BLaER1 treated with 17β-estradiol and CSF1 and Interleukin-3, amounts not matched to agents 10 nM and 100 nM (cell line): ENCODE measurements around the gene PRELP.

Experiments
- H3K27ac ChIP-seq, 11 experiments: shearing (Covaris generic); formaldehyde crosslinking; 2 replicates each; pipeline ENCODE4 v1.8.1; 2022
- H3K27me3 ChIP-seq, 11 experiments: shearing (Covaris generic); formaldehyde crosslinking; 2 replicates each; pipeline ENCODE4 v1.8.1; 2022
- H3K36me3 ChIP-seq, 11 experiments: shearing (Covaris generic); formaldehyde crosslinking; 2 replicates each; pipeline ENCODE4 v1.8.1; 2022
- H3K4me1 ChIP-seq, 10 experiments: shearing (Covaris generic); formaldehyde crosslinking; 2 replicates each; pipeline ENCODE4 v1.8.1; 2022
- H3K4me2 ChIP-seq, 11 experiments: shearing (Covaris generic); formaldehyde crosslinking; 2 replicates each; pipeline ENCODE4 v1.8.1; 2022
- H3K4me3 ChIP-seq, 10 experiments: shearing (Covaris generic); formaldehyde crosslinking; 2 replicates each; pipeline ENCODE4 v1.8.1; 2022
- H3K9ac ChIP-seq, 11 experiments: shearing (Covaris generic); formaldehyde crosslinking; 2 replicates each; pipeline ENCODE4 v1.8.1; 2022
- H3K9me3 ChIP-seq, 11 experiments: shearing (Covaris generic); formaldehyde crosslinking; replicated peaks in 1 of 11; 2 replicates each; pipeline ENCODE4 v1.8.1; 2022
- H4K20me1 ChIP-seq, 11 experiments: shearing (Covaris generic); formaldehyde crosslinking; 2 replicates each; pipeline ENCODE4 v1.8.1; 2022
- Cebpa-rat ChIP-seq, 11 experiments: shearing (Covaris generic); IDR thresholded peaks; 2 replicates each; pipeline ENCODE4 v1.8.1; 2022

PRELP gene

GRCh38 chr1:203479646-203480045 is 4.0 kb downstream of the PRELP start:
- H4K20me1 ChIP-seq: no peaks in the 10 kb centered on the region
- no peak for TF ChIP-seq Cebpa-rat (IDR thresholded peaks at IDR 0.05)
- no peak overlapping the region for H3K27ac ChIP-seq
- no peaks in the 10 kb centered on the region for H3K9me3 ChIP-seq
- H3K27me3 ChIP-seq: no peaks in the 10 kb centered on the region
- H3K4me2 ChIP-seq: no peak overlapping the region
- H3K36me3 ChIP-seq: no peaks in the 10 kb centered on the region
- H3K4me3 ChIP-seq: no peak overlapping the region
- H3K9ac ChIP-seq: no peak overlapping the region
- peaks cover 0 to 14% (median 10%) of the 10 kb centered on the region in 10 experiments; a peak in 9 of 20 replicates for H3K4me1 ChIP-seq

GRCh38 chr1:203480084-203480483 is 4.5 kb downstream of the PRELP start:
- Histone ChIP-seq H3K4me2 (peak overlapping the region in 2 of 11 experiments; percentile 10 to 19; a peak in 2 of 22 replicates), H3K36me3 (no peaks in the 10 kb centered on the region), H3K4me1 (peaks cover 0 to 14% (median 10%) of the 10 kb centered on the region in 10 experiments; a peak in 9 of 20 replicates), H3K4me3 (no peak overlapping the region), H3K9me3 (no peaks in the 10 kb centered on the region), H3K27me3 (no peaks in the 10 kb centered on the region), H3K9ac (no peak overlapping the region; a peak in 1 of 22 replicates), H3K27ac (no peak overlapping the region), H4K20me1 (no peaks in the 10 kb centered on the region)
- TF ChIP-seq Cebpa-rat (IDR thresholded peaks at IDR 0.05): no peak

GRCh38 chr1:203480525-203481084 is 5.0 kb downstream of the PRELP start:
- H3K9me3 ChIP-seq: no peaks in the 10 kb centered on the region
- H4K20me1 ChIP-seq: no peaks in the 10 kb centered on the region
- no peaks in the 10 kb centered on the region for H3K36me3 ChIP-seq
- no peak overlapping the region for H3K27ac ChIP-seq
- no peak overlapping the region for H3K4me3 ChIP-seq
- TF ChIP-seq Cebpa-rat (IDR thresholded peaks at IDR 0.05): no peak
- no peak overlapping the region; a peak in 1 of 22 replicates for H3K9ac ChIP-seq
- no peaks in the 10 kb centered on the region for H3K27me3 ChIP-seq
- peak overlapping the region in 3 of 11 experiments; percentile 10 to 27 (median 19); a peak in 4 of 22 replicates for H3K4me2 ChIP-seq
- H3K4me1 ChIP-seq: peaks cover 0 to 14% (median 10%) of the 10 kb centered on the region in 10 experiments; a peak in 9 of 20 replicates

GRCh38 chr1:203481196-203481595 is 5.6 kb downstream of the PRELP start:
- TF ChIP-seq Cebpa-rat (IDR thresholded peaks at IDR 0.05): no peak
- Histone ChIP-seq H3K9me3 (no peaks in the 10 kb centered on the region), H3K4me1 (peaks cover 0 to 14% (median 10%) of the 10 kb centered on the region in 10 experiments; a peak in 9 of 20 replicates), H4K20me1 (no peaks in the 10 kb centered on the region), H3K36me3 (no peaks in the 10 kb centered on the region), H3K4me3 (no peak overlapping the region), H3K4me2 (peak overlapping the region in 2 of 11 experiments; percentile 10 to 27; a peak in 2 of 22 replicates), H3K27ac (no peak overlapping the region), H3K27me3 (no peaks in the 10 kb centered on the region), H3K9ac (no peak overlapping the region)

GRCh38 chr1:203486618-203487370 is 11.2 kb downstream of the PRELP start:
- H3K27ac ChIP-seq: peak overlapping the region in 9 of 11 experiments; percentile 51 to 78 (median 72); a peak in 18 of 22 replicates
- H3K9me3 ChIP-seq: no peaks in the 10 kb centered on the region
- H3K9ac ChIP-seq: peak overlapping the region in 7 of 11 experiments; percentile 13 to 68 (median 63); a peak in 5 of 22 replicates
- H3K36me3 ChIP-seq: no peaks in the 10 kb centered on the region
- H3K4me3 ChIP-seq: no peak overlapping the region; a peak in 1 of 20 replicates
- H3K4me2 ChIP-seq: peak overlapping the region in 10 of 11 experiments; percentile 50 to 82 (median 64); a peak in 16 of 22 replicates
- H3K27me3 ChIP-seq: no peaks in the 10 kb centered on the region
- no peak for TF ChIP-seq Cebpa-rat (IDR thresholded peaks at IDR 0.05)
- peaks cover 10 to 22% (median 12%) of the 10 kb centered on the region in 10 experiments; a peak in 17 of 20 replicates for H3K4me1 ChIP-seq
- H4K20me1 ChIP-seq: no peaks in the 10 kb centered on the region

- H4K20me1 ChIP-seq: no peaks in the 10 kb centered on the region
- no peaks in the 10 kb centered on the region for H3K27me3 ChIP-seq
- H3K4me2 ChIP-seq: peak overlapping the region in 2 of 11 experiments; percentile 64 to 75; a peak in 2 of 22 replicates
- peaks cover 10 to 22% (median 12%) of the 10 kb centered on the region in 10 experiments; a peak in 17 of 20 replicates for H3K4me1 ChIP-seq
- H3K4me3 ChIP-seq: no peak overlapping the region
- no peaks in the 10 kb centered on the region for H3K9me3 ChIP-seq
- peak overlapping the region in 1 of 11 experiments; percentile 70; a peak in 1 of 22 replicates for H3K27ac ChIP-seq
- no peak for TF ChIP-seq Cebpa-rat (IDR thresholded peaks at IDR 0.05)
- H3K9ac ChIP-seq: peak overlapping the region in 2 of 11 experiments; percentile 6 to 45; a peak in 2 of 22 replicates
- no peaks in the 10 kb centered on the region for H3K36me3 ChIP-seq
Measured at GRCh38 chr1:203488539-203488938, 12.9 kb downstream of the PRELP start.

GRCh38 chr1:203490607-203491006 is 15.0 kb downstream of the PRELP start:
- no peak overlapping the region for H3K9ac ChIP-seq
- no peaks in the 10 kb centered on the region for H3K9me3 ChIP-seq
- no peaks in the 10 kb centered on the region for H3K36me3 ChIP-seq
- no peak overlapping the region for H3K4me2 ChIP-seq
- TF ChIP-seq Cebpa-rat (IDR thresholded peaks at IDR 0.05): no peak
- H3K27me3 ChIP-seq: no peaks in the 10 kb centered on the region
- H3K4me1 ChIP-seq: peaks cover 10 to 22% (median 12%) of the 10 kb centered on the region in 10 experiments; a peak in 17 of 20 replicates
- no peak overlapping the region for H3K4me3 ChIP-seq
- no peak overlapping the region for H3K27ac ChIP-seq
- no peaks in the 10 kb centered on the region for H4K20me1 ChIP-seq

GRCh38 chr1:203491664-203492063 is 16.1 kb downstream of the PRELP start:
- Histone ChIP-seq H3K36me3 (no peaks in the 10 kb centered on the region), H3K9ac (no peak overlapping the region), H3K4me1 (peaks cover 10 to 22% (median 12%) of the 10 kb centered on the region in 10 experiments; a peak in 17 of 20 replicates), H3K4me2 (no peak overlapping the region), H3K9me3 (no peaks in the 10 kb centered on the region), H3K27me3 (no peaks in the 10 kb centered on the region), H3K27ac (no peak overlapping the region), H3K4me3 (no peak overlapping the region), H4K20me1 (no peaks in the 10 kb centered on the region)
- TF ChIP-seq Cebpa-rat (IDR thresholded peaks at IDR 0.05): no peak

GRCh38 chr1:203492082-203492747 is 16.6 kb downstream of the PRELP start:
- Histone ChIP-seq H3K4me3 (no peak overlapping the region), H3K9me3 (no peaks in the 10 kb centered on the region), H3K27ac (no peak overlapping the region), H3K27me3 (no peaks in the 10 kb centered on the region), H3K4me1 (peaks cover 8 to 19% (median 11%) of the 10 kb centered on the region in 10 experiments; a peak in 17 of 20 replicates), H3K4me2 (no peak overlapping the region; a peak in 1 of 22 replicates), H3K36me3 (no peaks in the 10 kb centered on the region), H3K9ac (no peak overlapping the region), H4K20me1 (no peaks in the 10 kb centered on the region)
- TF ChIP-seq Cebpa-rat (IDR thresholded peaks at IDR 0.05): no peak
